Left kidney (tissue), 2 donors: ENCODE data around the gene MTHFD1L. TPM values are rescaled to one million over a fixed set of nuclear protein-coding genes. Genes with fewer than 3 reads are reported as not detected.

Experiments
- DNase-seq: peaks from one replicate; pipeline ENCODE4 v3.0.0-alpha.2; 2013
- polyA plus RNA-seq: library from polyadenylated mRNA; unstranded; fragments of 120-200 nt; gene quantifications from one replicate; pipeline ENCODE4 v1.2.1, GENCODE V29; 2013; ENCODE audit not compliant: insufficient read length

Gene MTHFD1L
- polyA plus RNA-seq, 1 donor, result 15.2 TPM

- no peak for DNase-seq
Measured at GRCh38 chr6:150865043-150865405, 478 bp upstream of the MTHFD1L start.

- DNase-seq, result peak; percentile 88
Measured at GRCh38 chr6:150866147-150866990, 867 bp downstream of the MTHFD1L start.

GRCh38 chr6:150866991-150867501 is 1.5 kb downstream of the MTHFD1L start:
- peak; percentile 43 for DNase-seq

- DNase-seq, result no peak
Measured at GRCh38 chr6:150868759-150869158, 3.3 kb downstream of the MTHFD1L start.

GRCh38 chr6:150874179-150874578 is 8.7 kb downstream of the MTHFD1L start:
- DNase-seq, result no peak

- no peak for DNase-seq
Measured at GRCh38 chr6:150875841-150876240, 10.3 kb downstream of the MTHFD1L start.

GRCh38 chr6:150876598-150876997 is 11.1 kb downstream of the MTHFD1L start:
- no peak for DNase-seq

- no peak for DNase-seq
Measured at GRCh38 chr6:150877928-150878327, 12.4 kb downstream of the MTHFD1L start.

- no peak for DNase-seq
Measured at GRCh38 chr6:150878347-150879213, 13.1 kb downstream of the MTHFD1L start.

GRCh38 chr6:150880336-150880735 is 14.8 kb downstream of the MTHFD1L start:
- no peak for DNase-seq

- DNase-seq, result peak; percentile 68
Measured at GRCh38 chr6:150881911-150882481, 16.5 kb downstream of the MTHFD1L start.

GRCh38 chr6:150883521-150883920 is 18.0 kb downstream of the MTHFD1L start:
- DNase-seq, result no peak

GRCh38 chr6:150886155-150886554 is 20.7 kb downstream of the MTHFD1L start:
- DNase-seq, result no peak

GRCh38 chr6:150887978-150888563 is 22.6 kb downstream of the MTHFD1L start:
- no peak for DNase-seq

GRCh38 chr6:150890346-150890745 is 24.8 kb downstream of the MTHFD1L start:
- no peak for DNase-seq

GRCh38 chr6:150891888-150892485 is 26.5 kb downstream of the MTHFD1L start:
- DNase-seq, result peak; percentile 87

GRCh38 chr6:150894191-150894744 is 28.8 kb downstream of the MTHFD1L start:
- DNase-seq, result no peak

- DNase-seq, result no peak
Measured at GRCh38 chr6:150894935-150895552, 29.5 kb downstream of the MTHFD1L start.

- no peak for DNase-seq
Measured at GRCh38 chr6:150895928-150896632, 30.6 kb downstream of the MTHFD1L start.

- DNase-seq, result no peak
Measured at GRCh38 chr6:150897400-150897943, 32.0 kb downstream of the MTHFD1L start.
